Measurements from ENCODE around the gene VGLL3.
"Not testable (repeated sequence)": the region's sequence is repeated elsewhere in the genome, so short reads cannot be mapped to it uniquely, and the experiment has no call there.

The VGLL3 gene

GRCh38 chr3:86990734-86991481, at the start of gene VGLL3:
Gene VGLL3, minus strand, starts transcription at chr3:86991149. Its CDS starts 406 bp downstream, at chr3:86990743.
- H3K4me3 ChIP-seq (ENCODE audit: low read depth, low read length), result peak within 1 kb of the TSS; percentile 68
- DNase-seq (ENCODE audit: low read depth), result peak; percentile 85

- DNase-seq (ENCODE audit: low read depth), result no peak
- no peak overlapping the region for H3K4me3 ChIP-seq (ENCODE audit: low read depth, low read length)
Measured at GRCh38 chr3:87037652-87038051, 46.7 kb upstream of the VGLL3 start.

GRCh38 chr3:87036671-87037070, 45.7 kb upstream of the VGLL3 start:
- DNase-seq (ENCODE audit: low read depth), result no peak
- H3K4me3 ChIP-seq (ENCODE audit: low read depth, low read length), result no peak overlapping the region

- DNase-seq (ENCODE audit: low read depth), result no peak
- no peak overlapping the region for H3K4me3 ChIP-seq (ENCODE audit: low read depth, low read length)
Measured at GRCh38 chr3:87035339-87035738, 44.4 kb upstream of the VGLL3 start.

GRCh38 chr3:87033205-87033604, 42.3 kb upstream of the VGLL3 start:
- no peak overlapping the region for H3K4me3 ChIP-seq (ENCODE audit: low read depth, low read length)
- no peak for DNase-seq (ENCODE audit: low read depth)

GRCh38 chr3:87025661-87026645, 35.0 kb upstream of the VGLL3 start:
- DNase-seq (ENCODE audit: low read depth), result no peak
- no peak overlapping the region for H3K4me3 ChIP-seq (ENCODE audit: low read depth, low read length)

- H3K4me3 ChIP-seq (ENCODE audit: low read depth, low read length); DNase-seq (ENCODE audit: low read depth): not testable (repeated sequence)
Measured at GRCh38 chr3:87017370-87017769, 26.4 kb upstream of the VGLL3 start.

GRCh38 chr3:87009271-87009670, 18.3 kb upstream of the VGLL3 start:
- DNase-seq (ENCODE audit: low read depth), result no peak
- H3K4me3 ChIP-seq (ENCODE audit: low read depth, low read length), result no peak overlapping the region

GRCh38 chr3:87006844-87007439, 16.0 kb upstream of the VGLL3 start:
- DNase-seq (ENCODE audit: low read depth), result no peak

GRCh38 chr3:87004883-87005282, 13.9 kb upstream of the VGLL3 start:
- DNase-seq (ENCODE audit: low read depth), result no peak
- H3K4me3 ChIP-seq (ENCODE audit: low read depth, low read length), result no peak overlapping the region

More at GRCh38 chr3:87006844-87007439, 16.0 kb upstream of the VGLL3 start:
- no peak overlapping the region for H3K4me3 ChIP-seq (ENCODE audit: low read depth, low read length)

GRCh38 chr3:87002346-87002745, 11.4 kb upstream of the VGLL3 start:
- no peak overlapping the region for H3K4me3 ChIP-seq (ENCODE audit: low read depth, low read length)
- no peak for DNase-seq (ENCODE audit: low read depth)

- no peak overlapping the region for H3K4me3 ChIP-seq (ENCODE audit: low read depth, low read length)
- no peak for DNase-seq (ENCODE audit: low read depth)
Measured at GRCh38 chr3:87001473-87002098, 10.6 kb upstream of the VGLL3 start.

GRCh38 chr3:87000940-87001339, 10.0 kb upstream of the VGLL3 start:
- no peak for DNase-seq (ENCODE audit: low read depth)
- no peak overlapping the region for H3K4me3 ChIP-seq (ENCODE audit: low read depth, low read length)

GRCh38 chr3:86998569-86998968, 7.6 kb upstream of the VGLL3 start:
- no peak overlapping the region for H3K4me3 ChIP-seq (ENCODE audit: low read depth, low read length)
- DNase-seq (ENCODE audit: low read depth), result no peak

GRCh38 chr3:86996261-86996955, 5.5 kb upstream of the VGLL3 start:
- H3K4me3 ChIP-seq (ENCODE audit: low read depth, low read length), result no peak overlapping the region
- no peak for DNase-seq (ENCODE audit: low read depth)

- no peak overlapping the region for H3K4me3 ChIP-seq (ENCODE audit: low read depth, low read length)
- peak; percentile 84 for DNase-seq (ENCODE audit: low read depth)
Measured at GRCh38 chr3:86995537-86995936, 4.6 kb upstream of the VGLL3 start.

GRCh38 chr3:86993704-86994103, 2.8 kb upstream of the VGLL3 start:
- H3K4me3 ChIP-seq (ENCODE audit: low read depth, low read length), result no peak overlapping the region
- DNase-seq (ENCODE audit: low read depth), result no peak

GRCh38 chr3:86991840-86992435, 989 bp upstream of the VGLL3 start:
- H3K4me3 ChIP-seq (ENCODE audit: low read depth, low read length), result peak overlapping the region; percentile 68
- DNase-seq (ENCODE audit: low read depth), result no peak

GRCh38 chr3:86991482-86991815, 500 bp upstream of the VGLL3 start:
- H3K4me3 ChIP-seq (ENCODE audit: low read depth, low read length), result peak overlapping the region; percentile 68

More at GRCh38 chr3:86991482-86991815, 500 bp upstream of the VGLL3 start:
- no peak for DNase-seq (ENCODE audit: low read depth)
